Measurements from ENCODE around the gene PDZD7.
A peak's percentile ranks its signal among the peaks of the same experiment; 100 is the strongest.

Gene PDZD7

GRCh38 chr10:101030496-101031127 is 317 bp downstream of the PDZD7 start:
- DNase-seq, result no peak
- Mint-ChIP-seq H3K4me3 (peak overlapping the region; percentile 83 to 89), H3K9me3 (no peaks in the 10 kb centered on the region), H3K4me1 (ENCODE audit: low read depth in 2 of 2) (peaks cover 20 to 24% of the 10 kb centered on the region in 2 donors), H3K27me3 (peaks cover 0 to 11% of the 10 kb centered on the region in 2 donors), H3K27ac (peak overlapping the region; percentile 93 to 99), H3K36me3 (ENCODE audit: insufficient read depth) (peaks cover 15% of the 10 kb centered on the region)
- no peak for ATAC-seq (replicated peaks)

- Mint-ChIP-seq H3K27ac (no peak overlapping the region), H3K4me1 (ENCODE audit: low read depth in 2 of 2) (peaks cover 20 to 24% of the 10 kb centered on the region in 2 donors), H3K4me3 (peak overlapping the region; percentile 83 to 89), H3K36me3 (ENCODE audit: insufficient read depth) (peaks cover 16% of the 10 kb centered on the region), H3K27me3 (peaks cover 0 to 11% of the 10 kb centered on the region in 2 donors), H3K9me3 (no peaks in the 10 kb centered on the region)
- no peak for ATAC-seq (replicated peaks)
- no peak for DNase-seq
These were observed 1.2 kb downstream of the PDZD7 start for GRCh38 chr10:101029520-101030295.

GRCh38 chr10:101028446-101029337 is 2.2 kb downstream of the PDZD7 start:
- DNase-seq (no peak), ATAC-seq (replicated peaks) (no peak)
- no peaks in the 10 kb centered on the region for H3K9me3 Mint-ChIP-seq
- peaks cover 0 to 11% of the 10 kb centered on the region in 2 donors for H3K27me3 Mint-ChIP-seq
- H3K4me1 Mint-ChIP-seq (ENCODE audit: low read depth in 2 of 2), result peaks cover 20 to 22% of the 10 kb centered on the region in 2 donors
- H3K27ac Mint-ChIP-seq, result no peak overlapping the region
- no peak overlapping the region for H3K4me3 Mint-ChIP-seq
- peaks cover 14% of the 10 kb centered on the region for H3K36me3 Mint-ChIP-seq (ENCODE audit: insufficient read depth)

- DNase-seq, result no peak
- peaks cover 14% of the 10 kb centered on the region for H3K36me3 Mint-ChIP-seq (ENCODE audit: insufficient read depth)
- H3K4me1 Mint-ChIP-seq (ENCODE audit: low read depth in 2 of 2), result peaks cover 8 to 10% of the 10 kb centered on the region in 2 donors
- H3K27ac Mint-ChIP-seq, result no peak overlapping the region
- H3K27me3 Mint-ChIP-seq, result peaks cover 0 to 14% of the 10 kb centered on the region in 2 donors
- no peak overlapping the region for H3K4me3 Mint-ChIP-seq
- no peak for ATAC-seq (replicated peaks)
- H3K9me3 Mint-ChIP-seq, result no peaks in the 10 kb centered on the region
These were observed 3.7 kb downstream of the PDZD7 start for GRCh38 chr10:101027106-101027720.

- Mint-ChIP-seq H3K36me3 (ENCODE audit: insufficient read depth) (peaks cover 7% of the 10 kb centered on the region), H3K27ac (no peak overlapping the region), H3K27me3 (peaks cover 25 to 33% of the 10 kb centered on the region in 2 donors), H3K4me1 (ENCODE audit: low read depth in 2 of 2) (peaks cover 6 to 7% of the 10 kb centered on the region in 2 donors), H3K9me3 (no peaks in the 10 kb centered on the region), H3K4me3 (no peak overlapping the region)
- ATAC-seq (replicated peaks), result no peak
- DNase-seq, result no peak
These were observed 7.8 kb downstream of the PDZD7 start for GRCh38 chr10:101022967-101023705.

- peaks cover 6 to 7% of the 10 kb centered on the region in 2 donors for H3K4me1 Mint-ChIP-seq (ENCODE audit: low read depth in 2 of 2)
- no peak for ATAC-seq (replicated peaks)
- no peaks in the 10 kb centered on the region for H3K9me3 Mint-ChIP-seq
- no peak for DNase-seq
- H3K36me3 Mint-ChIP-seq (ENCODE audit: insufficient read depth), result peaks cover 7% of the 10 kb centered on the region
- H3K27me3 Mint-ChIP-seq, result peaks cover 39 to 46% of the 10 kb centered on the region in 2 donors
- H3K4me3 Mint-ChIP-seq, result no peak overlapping the region
- H3K27ac Mint-ChIP-seq, result no peak overlapping the region
These were observed 9.2 kb downstream of the PDZD7 start for GRCh38 chr10:101021692-101022251.

GRCh38 chr10:101021239-101021638 is 9.7 kb downstream of the PDZD7 start:
- Mint-ChIP-seq H3K27me3 (peaks cover 44 to 51% of the 10 kb centered on the region in 2 donors), H3K9me3 (no peaks in the 10 kb centered on the region), H3K36me3 (ENCODE audit: insufficient read depth) (peaks cover 7% of the 10 kb centered on the region), H3K27ac (no peak overlapping the region), H3K4me1 (ENCODE audit: low read depth in 2 of 2) (peaks cover 6 to 7% of the 10 kb centered on the region in 2 donors), H3K4me3 (no peak overlapping the region)
- DNase-seq (no peak), ATAC-seq (replicated peaks) (no peak)

GRCh38 chr10:101020427-101021075 is 10.4 kb downstream of the PDZD7 start:
- H3K27me3 Mint-ChIP-seq, result peaks cover 50 to 58% of the 10 kb centered on the region in 2 donors
- H3K36me3 Mint-ChIP-seq (ENCODE audit: insufficient read depth), result peaks cover 7% of the 10 kb centered on the region
- peaks cover 6 to 7% of the 10 kb centered on the region in 2 donors for H3K4me1 Mint-ChIP-seq (ENCODE audit: low read depth in 2 of 2)
- no peaks in the 10 kb centered on the region for H3K9me3 Mint-ChIP-seq
- ATAC-seq (replicated peaks) (no peak), DNase-seq (no peak)
- H3K27ac Mint-ChIP-seq, result no peak overlapping the region
- H3K4me3 Mint-ChIP-seq, result no peak overlapping the region

- peaks cover 58 to 69% of the 10 kb centered on the region in 2 donors for H3K27me3 Mint-ChIP-seq
- H3K27ac Mint-ChIP-seq, result no peak overlapping the region
These were observed 11.6 kb downstream of the PDZD7 start for GRCh38 chr10:101019440-101019703.

GRCh38 chr10:101018600-101019439 is 12.1 kb downstream of the PDZD7 start:
- peaks cover 13 to 16% of the 10 kb centered on the region in 2 donors for H3K4me1 Mint-ChIP-seq (ENCODE audit: low read depth in 2 of 2)
- no peak overlapping the region for H3K4me3 Mint-ChIP-seq
- H3K9me3 Mint-ChIP-seq, result no peaks in the 10 kb centered on the region
- peak; percentile 81 for ATAC-seq (replicated peaks)
- no peak overlapping the region for H3K27ac Mint-ChIP-seq
- peak; percentile 68 to 71 (median 68) for DNase-seq
- peaks cover 58 to 69% of the 10 kb centered on the region in 2 donors for H3K27me3 Mint-ChIP-seq
- H3K36me3 Mint-ChIP-seq (ENCODE audit: insufficient read depth), result peaks cover 7% of the 10 kb centered on the region

More at GRCh38 chr10:101019440-101019703, 11.6 kb downstream of the PDZD7 start:
- DNase-seq (no peak), ATAC-seq (replicated peaks) (no peak)
- peaks cover 8 to 11% of the 10 kb centered on the region in 2 donors for H3K4me1 Mint-ChIP-seq (ENCODE audit: low read depth in 2 of 2)
- peaks cover 5% of the 10 kb centered on the region for H3K36me3 Mint-ChIP-seq (ENCODE audit: insufficient read depth)
- no peaks in the 10 kb centered on the region for H3K9me3 Mint-ChIP-seq
- H3K4me3 Mint-ChIP-seq, result peak overlapping the region in 1 of 2 donors; percentile 17

- Mint-ChIP-seq H3K27ac (no peak overlapping the region), H3K4me3 (no peak overlapping the region), H3K4me1 (ENCODE audit: low read depth in 2 of 2) (peaks cover 17 to 20% of the 10 kb centered on the region in 2 donors), H3K9me3 (no peaks in the 10 kb centered on the region), H3K27me3 (peaks cover 58 to 73% of the 10 kb centered on the region in 2 donors), H3K36me3 (ENCODE audit: insufficient read depth) (peaks cover 9% of the 10 kb centered on the region)
- DNase-seq (no peak), ATAC-seq (replicated peaks) (no peak)
These were observed 12.8 kb downstream of the PDZD7 start for GRCh38 chr10:101018118-101018599.
